HT-29 (cell line): ENCODE measurements around the gene CALHM2. TPM values are rescaled to one million over a fixed set of nuclear protein-coding genes. Genes with fewer than 3 reads are reported as not detected.

Experiments used
- DNase-seq: peaks from one replicate; pipeline ENCODE4 v3.0.0-alpha.2; 2015; ENCODE audit warnings: low spot score
- total RNA-seq: library from RNA; depleted of rRNA; stranded (reverse); fragments of >200 nt; shearing (Covaris generic); gene quantifications from 2 replicates; pipeline ENCODE4 v1.2.3, GENCODE V29; 2014; rRNA removed

The CALHM2 gene
- total RNA-seq, 1 experiment from 2014 or later = 3.0 TPM

DNA sequence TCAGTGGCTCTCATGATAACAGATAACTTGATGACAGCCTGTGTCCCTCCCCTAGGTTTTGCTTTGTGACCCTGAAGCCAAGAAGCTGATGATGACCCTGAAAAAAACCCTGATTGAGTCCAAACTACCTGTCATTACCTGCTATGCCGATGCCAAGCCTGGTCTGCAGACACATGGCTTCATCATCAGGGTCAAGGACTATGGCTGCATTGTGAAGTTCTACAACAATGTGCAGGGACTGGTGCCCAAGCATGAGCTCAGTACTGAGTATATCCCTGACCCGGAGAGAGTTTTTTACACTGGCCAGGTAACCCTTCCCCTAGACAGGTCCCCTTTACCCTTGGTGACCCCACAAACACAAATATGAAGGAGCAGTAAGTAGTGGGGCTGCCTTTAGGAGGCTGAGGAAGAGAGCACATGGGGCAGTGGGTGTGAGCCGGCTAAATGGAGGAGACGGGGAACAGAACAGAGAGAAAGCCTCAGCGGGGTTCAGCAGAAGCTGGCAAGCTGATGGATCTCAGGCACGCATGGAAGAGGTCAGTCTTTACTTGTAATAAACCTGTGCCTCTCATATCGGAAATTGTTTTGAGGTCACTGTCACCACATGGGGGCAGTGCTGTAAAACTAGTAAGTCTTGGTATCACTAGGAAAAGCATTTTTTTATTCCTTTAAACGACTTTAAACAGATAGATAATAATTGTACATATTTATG, 35.6 kb downstream of the CALHM2 start:
- peak; percentile 79 for DNase-seq

DNA sequence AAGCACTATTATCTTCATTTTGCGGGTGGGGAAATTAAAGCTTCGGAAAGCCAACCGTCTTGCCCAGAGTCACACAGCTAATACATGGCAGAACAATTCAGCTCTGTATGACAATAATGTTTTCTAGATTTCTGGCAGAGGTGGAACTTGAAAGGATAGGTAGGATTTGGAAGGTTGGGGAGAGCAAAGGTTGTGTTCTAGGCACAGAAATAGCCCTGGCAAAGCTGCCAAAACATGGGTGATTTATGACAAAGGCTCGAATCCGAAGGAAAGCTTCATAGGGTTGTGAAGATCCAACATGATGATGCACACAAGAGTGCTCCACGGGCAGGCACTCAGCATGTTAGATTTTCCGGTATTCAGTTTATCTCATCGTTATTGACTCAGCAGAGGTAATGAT, 36.6 kb downstream of the CALHM2 start:
- no peak for DNase-seq

- no peak for DNase-seq
Measured at GRCh38 chr10:103413564-103413963, 38.6 kb downstream of the CALHM2 start.

DNA sequence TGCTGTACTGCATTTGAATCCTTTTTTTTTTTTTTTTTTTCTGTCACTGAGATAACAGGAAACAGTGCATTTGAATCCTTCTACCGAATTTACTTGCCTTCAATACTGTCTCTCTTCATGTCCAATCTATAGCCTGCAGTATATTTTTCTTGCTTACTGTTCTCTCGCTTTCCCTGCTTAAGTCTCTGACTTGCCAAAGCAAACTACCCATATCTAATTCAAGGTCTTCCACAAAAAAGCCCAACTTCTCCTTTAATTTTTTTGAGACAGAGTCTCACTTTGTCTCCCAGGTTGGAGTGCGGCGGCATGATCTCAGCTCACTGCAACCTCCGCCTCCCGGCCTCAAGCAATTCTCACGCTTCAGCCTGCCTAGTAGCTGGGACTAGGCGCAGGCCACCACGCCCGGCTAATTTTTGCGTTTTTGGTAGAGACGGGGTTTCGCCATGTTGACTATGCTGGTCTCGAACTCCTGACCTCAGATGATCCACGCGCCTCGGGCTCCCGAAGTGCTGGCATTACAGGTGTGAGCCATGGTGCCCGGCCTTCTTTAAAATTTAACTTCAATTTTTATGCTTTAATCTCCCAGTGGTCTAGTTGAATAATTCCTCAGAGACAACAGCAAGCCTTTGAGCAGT, 54.9 kb downstream of the CALHM2 start:
- DNase-seq = no peak

- no peak for DNase-seq
Measured at GRCh38 chr10:103396789-103397087, 55.4 kb downstream of the CALHM2 start.

Other genes with a start within 250 kb of the CALHM2 start
- 0.05 and 0.10 TPM in 2 replicates for gene RPEL1, start 206.5 kb downstream of the CALHM2 start, total RNA-seq
- gene INA, start 175.2 kb downstream of the CALHM2 start, total RNA-seq = not detected in 2 replicates
- gene PCGF6, start 101.2 kb downstream of the CALHM2 start, total RNA-seq = 3.2 and 4.9 TPM in 2 replicates
- 5.5 and 7.7 TPM in 2 replicates for gene TAF5, start 84.4 kb downstream of the CALHM2 start, total RNA-seq
- gene ATP5MK, start 55.9 kb downstream of the CALHM2 start, total RNA-seq = 71.5 and 82.4 TPM in 2 replicates
- gene PDCD11, start 55.7 kb downstream of the CALHM2 start, total RNA-seq = 34.0 and 40.6 TPM in 2 replicates
- gene CALHM1, start 6.5 kb upstream of the CALHM2 start, total RNA-seq = not detected in 2 replicates
- gene CALHM3, start 26.9 kb upstream of the CALHM2 start, total RNA-seq = not detected in 2 replicates
- 5.4 and 7.2 TPM in 2 replicates for gene NEURL1, start 41.3 kb upstream of the CALHM2 start, total RNA-seq